Fibroblast of mammary gland (primary cell): ENCODE results near the gene CRX.
A peak's percentile ranks its signal among the peaks of the same experiment; 100 is the strongest.
"Not testable (repeated sequence)": the region's sequence is repeated elsewhere in the genome, so short reads cannot be mapped to it uniquely, and the experiment has no call there.

Experiments used
- DNase-seq: peaks from one replicate; pipeline ENCODE4 v3.0.0-alpha.2; 2010; ENCODE audit warnings: low read depth
- H3K4me3 ChIP-seq: 2 replicates; pipeline ENCODE4 v1.5.1; 2011; ENCODE audit warnings: low read depth, mild to moderate bottlenecking, low read length, moderate library complexity; ENCODE audit not compliant: control insufficient read depth
- CTCF ChIP-seq: conservative IDR thresholded peaks from 2 replicates; pipeline ENCODE4 v1.5.1; 2011; ENCODE audit warnings: low read depth, low read length, inconsistent platforms; ENCODE audit not compliant: control insufficient read depth, insufficient read depth

CRX gene

DNA sequence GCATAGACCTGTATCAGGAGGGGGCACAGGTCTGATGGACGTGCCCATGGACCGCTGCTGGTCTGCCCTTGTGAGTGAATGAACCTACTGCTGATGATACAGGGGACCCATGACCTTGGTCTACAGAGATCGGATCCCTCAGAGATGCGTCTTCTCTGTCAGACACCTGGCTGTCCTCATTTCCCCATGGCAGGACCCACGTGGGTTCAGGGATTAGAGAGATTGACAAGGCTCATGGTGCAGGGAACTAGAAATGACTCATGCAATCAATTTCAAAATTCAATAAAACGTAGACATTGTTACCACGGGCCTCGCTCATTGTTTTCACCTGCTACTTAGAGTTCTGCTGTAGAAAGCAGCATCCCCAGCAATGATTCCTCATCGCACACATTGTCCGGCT, 16.4 kb upstream of the CRX start:
- no peak for DNase-seq
- H3K4me3 ChIP-seq = no peak overlapping the region
- no peak for TF ChIP-seq CTCF

- DNase-seq = no peak
- no peak overlapping the region for H3K4me3 ChIP-seq
- no peak for TF ChIP-seq CTCF
Observed at GRCh38 chr19:47806435-47806834, 15.3 kb upstream of the CRX start.

GRCh38 chr19:47813304-47813994, 8.3 kb upstream of the CRX start:
- peak; percentile 55 for TF ChIP-seq CTCF
- H3K4me3 ChIP-seq = no peak overlapping the region
- DNase-seq = peak; percentile 54

DNA sequence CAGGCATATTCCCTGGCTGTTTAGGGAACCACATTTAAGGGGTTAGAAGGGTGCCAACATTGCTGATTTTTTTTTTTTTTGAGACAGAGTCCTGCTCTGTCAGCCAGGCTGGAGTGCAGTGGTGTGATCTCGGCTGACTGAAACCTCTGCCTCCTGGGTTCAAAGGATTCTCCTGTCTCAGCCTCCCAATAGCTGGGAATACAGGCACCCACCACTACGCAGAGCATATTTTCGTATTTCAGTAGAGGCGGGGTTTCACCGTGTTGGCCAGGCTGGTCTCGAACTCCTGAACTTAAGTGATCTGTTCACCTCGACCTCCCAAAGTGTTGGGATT, 7.8 kb upstream of the CRX start:
- no peak for DNase-seq
- no peak overlapping the region for H3K4me3 ChIP-seq
- TF ChIP-seq CTCF = no peak

- DNase-seq, H3K4me3 ChIP-seq: not testable (repeated sequence)
Observed at GRCh38 chr19:47816270-47816669, 5.5 kb upstream of the CRX start.

GRCh38 chr19:47818221-47818620, 3.5 kb upstream of the CRX start:
- not testable (repeated sequence) for H3K4me3 ChIP-seq, DNase-seq

DNA sequence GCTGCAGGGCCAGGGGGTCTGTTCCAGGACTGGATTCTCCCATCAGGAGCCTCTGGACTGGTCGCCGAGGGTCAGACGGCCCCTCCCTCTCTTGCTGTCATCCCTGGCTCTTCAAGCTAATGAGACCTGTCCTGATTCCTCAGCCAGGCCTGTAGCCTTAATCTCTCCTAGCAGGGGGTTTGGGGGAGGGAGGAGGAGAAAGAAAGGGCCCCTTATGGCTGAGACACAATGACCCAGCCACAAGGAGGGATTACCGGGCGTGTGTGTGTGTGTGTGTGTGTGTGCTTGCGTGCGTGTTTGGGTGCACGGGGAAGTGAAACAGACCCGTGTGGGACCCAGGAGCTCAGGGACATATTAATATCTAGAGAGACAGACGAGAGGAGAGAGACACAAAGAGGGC, 1.9 kb upstream of the CRX start:
- TF ChIP-seq CTCF = no peak
- H3K4me3 ChIP-seq = no peak overlapping the region
- DNase-seq = no peak

DNA sequence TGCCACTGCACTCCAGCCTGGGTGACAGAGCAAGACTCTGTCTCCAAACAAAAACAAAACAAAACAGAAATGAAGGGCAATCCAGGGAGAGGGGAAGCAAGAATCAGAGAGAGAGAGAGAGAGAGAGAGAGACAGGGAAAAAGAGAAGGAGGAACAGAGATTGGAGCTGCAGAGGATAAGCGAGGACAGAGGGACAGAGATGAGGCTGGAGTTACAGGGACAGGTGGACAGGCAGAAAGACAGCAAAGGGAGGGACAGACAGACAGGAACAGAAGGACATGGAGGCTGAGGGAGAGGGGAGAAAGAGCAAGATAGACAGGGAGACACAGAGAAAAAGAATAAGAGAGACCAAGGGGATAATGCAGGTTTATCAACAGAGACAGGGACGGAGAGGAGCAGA, 1.3 kb upstream of the CRX start:
- TF ChIP-seq CTCF = no peak
- no peak for DNase-seq
- no peak overlapping the region for H3K4me3 ChIP-seq
